Muscle of leg (tissue), 11 donors: Measurements from ENCODE around the gene S100A10. TPM values are rescaled to one million over a fixed set of nuclear protein-coding genes. Genes with fewer than 3 reads are reported as not detected.
A peak's percentile ranks its signal among the peaks of the same experiment; 100 is the strongest.

Source experiments
- DNase-seq: peaks from one replicate; pipeline ENCODE4 v3.0.0; 2013
- H3K27ac ChIP-seq: one replicate; pipeline ENCODE4 v1.5.1; 2013; ENCODE audit warnings: mild to moderate bottlenecking, low read length, control low read depth
- H3K27me3 ChIP-seq: one replicate; pipeline ENCODE4 v1.6.1; 2013; ENCODE audit warnings: low read length; ENCODE audit not compliant: control insufficient read depth, insufficient read depth
- H3K36me3 ChIP-seq: one replicate; pipeline ENCODE4 v1.6.1; 2013; ENCODE audit warnings: low read length; ENCODE audit not compliant: control insufficient read depth, insufficient read depth
- H3K4me1 ChIP-seq: one replicate; pipeline ENCODE4 v1.6.1; 2013; ENCODE audit warnings: low read length; ENCODE audit not compliant: control insufficient read depth, insufficient read depth
- H3K4me3 ChIP-seq: one replicate; pipeline ENCODE4 v1.5.1; 2013; ENCODE audit warnings: low read length, control low read depth
- H3K9me3 ChIP-seq: replicated peaks from 2 replicates; pipeline ENCODE4 v1.6.1; 2013; ENCODE audit warnings: low read depth, low read length; ENCODE audit not compliant: control insufficient read depth
- WGBS: methylation state at CpG from one replicate; pipeline ENCODE4 v1.1.5; 2013; ENCODE audit warnings: missing lambda C conversion rate; ENCODE audit not compliant: insufficient coverage; 5-methylcytosine and 5-hydroxymethylcytosine counted together
- polyA plus RNA-seq, 8 donors: library from polyadenylated mRNA; unstranded; fragments of 120-200 nt; gene quantifications; one replicate each; pipeline versions ENCODE4 v1.2.1 to v1.2.3, GENCODE V29; 2013; ENCODE audit warnings: inconsistent platforms in 1 of 8, low replicate concordance in 1 of 8; ENCODE audit not compliant: insufficient read length in 8 of 8, insufficient read depth in 1 of 8
- total RNA-seq: library from RNA; stranded (reverse); fragments of 120-200 nt; gene quantifications from one replicate; pipeline ENCODE4 v1.2.4, GENCODE V29; 2013

Gene S100A10
- total and polyA plus RNA-seq, 9 donors = 98.6 to 407 (median 202) TPM

DNA sequence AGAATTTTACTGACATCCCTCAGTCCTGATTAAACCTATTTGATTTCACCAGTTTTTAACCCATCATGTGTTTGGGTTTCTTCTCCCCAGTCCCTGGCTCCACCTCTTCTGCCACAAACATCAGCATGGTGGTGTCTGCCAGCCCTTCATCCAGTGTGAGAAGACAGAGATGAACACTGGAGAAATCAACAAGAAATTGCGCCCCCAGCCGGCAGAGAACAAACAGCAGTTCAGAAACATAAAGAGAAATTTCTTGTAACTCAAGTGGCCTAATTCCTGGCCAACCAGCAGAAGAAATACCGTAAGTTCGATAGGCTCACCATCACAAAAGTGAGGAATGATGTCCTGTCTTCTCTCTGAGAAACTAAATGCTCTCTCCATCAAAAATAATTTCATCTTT, 24.9 kb upstream of the S100A10 start:
- WGBS = no CpG with 5 or more reads among the region's 4 CpGs
- Histone ChIP-seq H3K4me3 (no peak overlapping the region), H3K27me3 (no peaks in the 10 kb centered on the region), H3K9me3 (no peaks in the 10 kb centered on the region), H3K27ac (no peak overlapping the region), H3K36me3 (no peaks in the 10 kb centered on the region), H3K4me1 (no peaks in the 10 kb centered on the region)
- DNase-seq = no peak

- no peaks in the 10 kb centered on the region for H3K4me1 ChIP-seq
- 32% methylated on average over 4 of the region's 6 CpGs for WGBS
- no peak overlapping the region for H3K4me3 ChIP-seq
- no peak for DNase-seq
- no peaks in the 10 kb centered on the region for H3K9me3 ChIP-seq
- no peaks in the 10 kb centered on the region for H3K27me3 ChIP-seq
- no peaks in the 10 kb centered on the region for H3K36me3 ChIP-seq
- no peak overlapping the region for H3K27ac ChIP-seq
These were observed 22.1 kb upstream of the S100A10 start for GRCh38 chr1:152015766-152016165.

- Histone ChIP-seq H3K27me3 (no peaks in the 10 kb centered on the region), H3K27ac (no peak overlapping the region), H3K9me3 (no peaks in the 10 kb centered on the region), H3K4me1 (no peaks in the 10 kb centered on the region), H3K4me3 (no peak overlapping the region), H3K36me3 (no peaks in the 10 kb centered on the region)
- WGBS = 100% methylated on average over 1 of the region's 1 CpG
- no peak for DNase-seq
These were observed 21.3 kb upstream of the S100A10 start for GRCh38 chr1:152014943-152015342.

- no peak for DNase-seq
- Histone ChIP-seq H3K4me1 (no peaks in the 10 kb centered on the region), H3K27me3 (no peaks in the 10 kb centered on the region), H3K4me3 (no peak overlapping the region), H3K27ac (no peak overlapping the region), H3K36me3 (no peaks in the 10 kb centered on the region), H3K9me3 (no peaks in the 10 kb centered on the region)
- 29% methylated on average over 1 of the region's 3 CpGs for WGBS
These were observed 20.1 kb upstream of the S100A10 start for GRCh38 chr1:152013664-152014237.

- H3K9me3 ChIP-seq = no peaks in the 10 kb centered on the region
- H3K36me3 ChIP-seq = no peaks in the 10 kb centered on the region
- no peak overlapping the region for H3K27ac ChIP-seq
- DNase-seq = no peak
- whole genome bisulfite sequencing = no CpG with 5 or more reads among the region's 1 CpG
- H3K4me3 ChIP-seq = no peak overlapping the region
- peaks cover 2% of the 10 kb centered on the region for H3K27me3 ChIP-seq
- no peaks in the 10 kb centered on the region for H3K4me1 ChIP-seq
These were observed 16.0 kb upstream of the S100A10 start for GRCh38 chr1:152009691-152010090.

GRCh38 chr1:152007047-152007446, 13.4 kb upstream of the S100A10 start:
- no peak overlapping the region for H3K4me3 ChIP-seq

DNA sequence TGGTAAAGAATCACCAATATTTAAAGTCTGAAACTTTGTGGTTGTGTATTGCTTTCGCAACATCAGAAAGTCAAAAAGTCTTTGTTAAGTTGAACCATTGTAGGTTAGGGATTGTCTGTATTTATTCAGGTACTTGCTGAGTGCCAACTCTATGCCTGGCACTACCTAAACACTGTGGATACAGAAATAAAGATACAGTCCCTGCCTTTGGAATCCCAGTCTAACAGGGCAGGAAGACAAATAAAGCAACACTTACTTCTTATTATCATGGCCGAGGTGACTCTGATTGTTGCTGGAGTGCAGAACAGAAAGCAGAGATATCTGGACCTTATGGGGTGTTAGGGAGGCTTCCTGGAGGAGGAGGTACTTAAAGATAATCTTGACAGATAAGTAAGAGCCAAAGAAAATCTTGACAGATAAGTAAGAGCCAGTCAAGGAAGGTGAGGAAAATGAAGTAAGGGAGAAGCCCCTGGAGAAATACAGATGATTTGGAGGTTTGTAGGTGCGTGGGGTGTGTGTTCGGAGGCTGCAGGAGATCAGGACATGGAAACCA, 11.8 kb upstream of the S100A10 start:
- DNase-seq = no peak
- H3K27me3 ChIP-seq = peaks cover 17% of the 10 kb centered on the region
- no peak overlapping the region for H3K27ac ChIP-seq
- no peaks in the 10 kb centered on the region for H3K9me3 ChIP-seq
- H3K36me3 ChIP-seq = no peaks in the 10 kb centered on the region
- peaks cover 7% of the 10 kb centered on the region for H3K4me1 ChIP-seq
- no peak overlapping the region for H3K4me3 ChIP-seq
- 50% methylated on average over 2 of the region's 4 CpGs for WGBS

More at GRCh38 chr1:152007047-152007446, 13.4 kb upstream of the S100A10 start:
- no CpG with 5 or more reads among the region's 2 CpGs for WGBS
- H3K27me3 ChIP-seq = peaks cover 17% of the 10 kb centered on the region
- H3K36me3 ChIP-seq = no peaks in the 10 kb centered on the region
- no peaks in the 10 kb centered on the region for H3K4me1 ChIP-seq
- H3K9me3 ChIP-seq = no peaks in the 10 kb centered on the region
- H3K27ac ChIP-seq = no peak overlapping the region
- no peak for DNase-seq

DNA sequence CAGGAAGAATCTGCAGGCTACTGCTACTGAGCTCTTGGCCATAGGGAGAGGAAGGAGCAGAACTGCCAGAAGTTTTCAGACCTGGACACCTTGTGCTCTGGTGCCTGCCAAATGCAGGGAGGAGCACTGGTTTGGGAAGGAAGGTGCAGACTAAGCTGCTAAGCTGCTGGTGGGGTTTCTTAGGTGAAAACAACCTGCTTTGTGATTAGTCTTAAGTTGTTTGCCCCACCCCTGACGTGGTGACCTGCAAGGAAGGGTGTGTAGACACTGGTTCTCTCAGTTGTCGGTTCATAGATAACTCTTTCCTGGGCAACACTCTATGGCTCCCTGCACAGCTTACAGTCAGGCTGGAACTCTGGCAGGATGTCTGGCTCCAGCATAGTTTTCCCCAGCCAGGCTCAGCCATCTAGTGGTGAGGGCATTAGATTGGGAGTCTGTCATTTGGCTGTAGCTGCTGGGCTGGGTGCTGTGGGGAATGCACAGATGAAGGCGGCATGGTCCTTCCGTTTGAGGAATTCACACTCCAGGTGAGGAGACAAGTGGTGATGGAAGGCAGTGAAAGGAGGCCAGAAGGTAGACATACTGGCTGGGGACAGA, 10.3 kb upstream of the S100A10 start:
- H3K4me1 ChIP-seq = peaks cover 7% of the 10 kb centered on the region
- no peak for DNase-seq
- H3K4me3 ChIP-seq = no peak overlapping the region
- H3K27me3 ChIP-seq = peaks cover 20% of the 10 kb centered on the region
- H3K9me3 ChIP-seq = no peaks in the 10 kb centered on the region
- H3K36me3 ChIP-seq = no peaks in the 10 kb centered on the region
- 40% methylated on average over 3 of the region's 4 CpGs for WGBS
- no peak overlapping the region for H3K27ac ChIP-seq

GRCh38 chr1:152002960-152003359, 9.3 kb upstream of the S100A10 start:
- Histone ChIP-seq H3K36me3 (no peaks in the 10 kb centered on the region), H3K27me3 (peaks cover 20% of the 10 kb centered on the region), H3K4me3 (no peak overlapping the region), H3K4me1 (peaks cover 7% of the 10 kb centered on the region), H3K27ac (no peak overlapping the region), H3K9me3 (no peaks in the 10 kb centered on the region)
- no peak for DNase-seq
- WGBS = 67% methylated on average over 3 of the region's 3 CpGs

GRCh38 chr1:152001631-152002584, 8.2 kb upstream of the S100A10 start:
- Histone ChIP-seq H3K27ac (no peak overlapping the region), H3K4me3 (no peak overlapping the region), H3K27me3 (peaks cover 17% of the 10 kb centered on the region), H3K36me3 (no peaks in the 10 kb centered on the region), H3K9me3 (no peaks in the 10 kb centered on the region), H3K4me1 (peaks cover 7% of the 10 kb centered on the region)
- peak; percentile 95 for DNase-seq
- 43% methylated on average over 2 of the region's 4 CpGs for WGBS
